ENCODE data around the gene DNAH2.

DNA sequence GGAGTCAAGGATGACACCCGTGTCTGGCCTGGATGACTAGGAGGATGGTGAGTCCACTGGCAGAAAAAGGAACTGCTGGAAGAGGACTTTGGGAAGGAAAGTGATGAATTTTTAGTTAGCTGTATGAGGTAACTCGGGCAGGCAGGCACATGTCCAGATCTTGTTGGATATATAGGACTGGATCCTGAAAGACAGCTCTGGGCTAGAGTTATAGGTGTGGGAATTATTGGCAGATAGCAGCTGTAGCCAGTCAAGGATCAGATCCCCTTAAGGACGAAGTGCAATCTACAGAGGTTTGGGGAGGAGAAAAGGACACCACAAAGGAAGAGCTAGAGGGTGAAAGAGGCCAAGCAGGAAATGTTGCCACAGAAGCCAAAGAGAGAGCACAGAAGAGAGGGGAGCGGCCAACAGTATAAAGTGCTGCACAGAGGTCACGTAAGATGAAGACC is 150.4 kb downstream of the DNAH2 start:
- TF ChIP-seq, protein P1, sequence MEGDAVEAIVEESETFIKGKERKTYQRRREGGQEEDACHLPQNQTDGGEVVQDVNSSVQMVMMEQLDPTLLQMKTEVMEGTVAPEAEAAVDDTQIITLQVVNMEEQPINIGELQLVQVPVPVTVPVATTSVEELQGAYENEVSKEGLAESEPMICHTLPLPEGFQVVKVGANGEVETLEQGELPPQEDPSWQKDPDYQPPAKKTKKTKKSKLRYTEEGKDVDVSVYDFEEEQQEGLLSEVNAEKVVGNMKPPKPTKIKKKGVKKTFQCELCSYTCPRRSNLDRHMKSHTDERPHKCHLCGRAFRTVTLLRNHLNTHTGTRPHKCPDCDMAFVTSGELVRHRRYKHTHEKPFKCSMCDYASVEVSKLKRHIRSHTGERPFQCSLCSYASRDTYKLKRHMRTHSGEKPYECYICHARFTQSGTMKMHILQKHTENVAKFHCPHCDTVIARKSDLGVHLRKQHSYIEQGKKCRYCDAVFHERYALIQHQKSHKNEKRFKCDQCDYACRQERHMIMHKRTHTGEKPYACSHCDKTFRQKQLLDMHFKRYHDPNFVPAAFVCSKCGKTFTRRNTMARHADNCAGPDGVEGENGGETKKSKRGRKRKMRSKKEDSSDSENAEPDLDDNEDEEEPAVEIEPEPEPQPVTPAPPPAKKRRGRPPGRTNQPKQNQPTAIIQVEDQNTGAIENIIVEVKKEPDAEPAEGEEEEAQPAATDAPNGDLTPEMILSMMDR (conservative IDR thresholded peaks at IDR 0.05; ENCODE audit: low read length): no peak
- TF ChIP-seq EZH2phosphoT487 (IDR thresholded peaks at IDR 0.05; ENCODE audit: borderline replicate concordance): no peak
